ENCODE results near the gene WNT11. TPM values are rescaled to one million over a fixed set of nuclear protein-coding genes. Genes with fewer than 3 reads are reported as not detected.

WNT11 gene
- total RNA-seq (2.2 TPM), polyA plus RNA-seq (ENCODE audit: insufficient read depth, low read depth, low replicate concordance) (0.80 TPM)
- long read RNA-seq, donor 1: 0 reads
- long read RNA-seq, donor 2, partial matches to known transcripts: 0 of 1 reads
- long read RNA-seq, donor 2, other reads (novel, unspliced or antisense): 0 of 1 reads
- long read RNA-seq, donor 3: 0 reads
- long read RNA-seq, donor 4, partial matches to known transcripts: 0 of 1 reads
- long read RNA-seq, donor 4, other reads (novel, unspliced or antisense): 0 of 1 reads
- long read RNA-seq, donor 5: 0 reads
- long read RNA-seq, donor 6: 0 reads
- long read RNA-seq, donor 7, partial matches to known transcripts: 1 of 3 reads
- long read RNA-seq, donor 7, other reads (novel, unspliced or antisense): 2 of 3 reads
- long read RNA-seq, donor 8, partial matches to known transcripts: 0 of 2 reads
- long read RNA-seq, donor 8, other reads (novel, unspliced or antisense): 0 of 2 reads
- long read RNA-seq, donor 9: 0 reads
- long read RNA-seq, donor 10: 0 reads

- H3K36me3 ChIP-seq (ENCODE audit: control insufficient read depth in 2 of 3, insufficient read depth in 3 of 3, low read length in 3 of 3): no peaks in the 10 kb centered on the region
- no peak within 1 kb of the TSS for H3K27ac ChIP-seq (ENCODE audit: low read depth in 2 of 2, low read length in 2 of 2)
- FAIRE-seq: no peak
- H3K9ac ChIP-seq (ENCODE audit: low read length in 3 of 3): peak within 1 kb of the TSS; percentile 18 to 65 (median 55)
- no peaks in the 10 kb centered on the region for H3K9me3 ChIP-seq (ENCODE audit: control insufficient read depth in 2 of 3, insufficient read depth in 1 of 3, low read length in 3 of 3)
- TF ChIP-seq CTCF (IDR thresholded peaks at IDR 0.05; ENCODE audit: borderline replicate concordance, extremely low read depth, insufficient read depth): no peak
- H3K27me3 ChIP-seq (ENCODE audit: control insufficient read depth, insufficient read depth, low read length): peaks cover 2% of the 10 kb centered on the region
- H3K4me3 ChIP-seq (ENCODE audit: low read length in 3 of 3): peak within 1 kb of the TSS; percentile 50 to 67 (median 62)
- intact Hi-C loops (cut with DNase I): loop anchor here (10.0 kb wide), 1 partner anchor 108 kb away; no protein-coding TSS in a partner anchor
- DNase-seq: peak; percentile 82 to 90 (median 85)
- peaks cover 0 to 20% (median 4%) of the 10 kb centered on the region in 3 donors for H3K4me1 ChIP-seq (ENCODE audit: control insufficient read depth in 2 of 3, insufficient read depth in 2 of 3, low read depth in 1 of 3, low read length in 3 of 3)
Measured at GRCh38 chr11:76206327-76207081, at the start of gene WNT11. Gene WNT11 (minus strand): TSS chr11:76206502. CDS start chr11:76206407, 95 bp downstream.

GRCh38 chr11:76253416-76253815 is 47.1 kb upstream of the WNT11 start:
- DNase-seq (peak in 2 of 5 donors; percentile 27 to 39), FAIRE-seq (no peak)
- H3K4me3 ChIP-seq (ENCODE audit: low read length in 3 of 3): no peak overlapping the region
- H3K9me3 ChIP-seq (ENCODE audit: control insufficient read depth in 2 of 3, insufficient read depth in 1 of 3, low read length in 3 of 3): peaks cover 0 to 4% (median 0%) of the 10 kb centered on the region in 3 donors
- no peak overlapping the region for H3K27ac ChIP-seq (ENCODE audit: low read depth in 2 of 2, low read length in 2 of 2)
- intact Hi-C loops (cut with DNase I): no loop called here
- no peaks in the 10 kb centered on the region for H3K36me3 ChIP-seq (ENCODE audit: control insufficient read depth in 2 of 3, insufficient read depth in 3 of 3, low read length in 3 of 3)
- no peak overlapping the region for H3K9ac ChIP-seq (ENCODE audit: low read length in 3 of 3)
- no peaks in the 10 kb centered on the region for H3K27me3 ChIP-seq (ENCODE audit: control insufficient read depth, insufficient read depth, low read length)
- TF ChIP-seq CTCF (IDR thresholded peaks at IDR 0.05; ENCODE audit: borderline replicate concordance, extremely low read depth, insufficient read depth): no peak
- no peaks in the 10 kb centered on the region for H3K4me1 ChIP-seq (ENCODE audit: control insufficient read depth in 2 of 3, insufficient read depth in 2 of 3, low read depth in 1 of 3, low read length in 3 of 3)

- no peak for FAIRE-seq
- no peak for TF ChIP-seq CTCF (IDR thresholded peaks at IDR 0.05; ENCODE audit: borderline replicate concordance, extremely low read depth, insufficient read depth)
- no peaks in the 10 kb centered on the region for H3K4me1 ChIP-seq (ENCODE audit: control insufficient read depth in 2 of 3, insufficient read depth in 2 of 3, low read depth in 1 of 3, low read length in 3 of 3)
Measured at GRCh38 chr11:76252631-76253070, 46.3 kb upstream of the WNT11 start.

More at GRCh38 chr11:76252631-76253070, 46.3 kb upstream of the WNT11 start:
- no peaks in the 10 kb centered on the region for H3K36me3 ChIP-seq (ENCODE audit: control insufficient read depth in 2 of 3, insufficient read depth in 3 of 3, low read length in 3 of 3)
- no peak overlapping the region for H3K27ac ChIP-seq (ENCODE audit: low read depth in 2 of 2, low read length in 2 of 2)
- no peaks in the 10 kb centered on the region for H3K27me3 ChIP-seq (ENCODE audit: control insufficient read depth, insufficient read depth, low read length)
- peaks cover 0 to 4% (median 0%) of the 10 kb centered on the region in 3 donors for H3K9me3 ChIP-seq (ENCODE audit: control insufficient read depth in 2 of 3, insufficient read depth in 1 of 3, low read length in 3 of 3)
- no peak overlapping the region for H3K9ac ChIP-seq (ENCODE audit: low read length in 3 of 3)
- peak; percentile 22 to 77 (median 63) for DNase-seq
- no peak overlapping the region for H3K4me3 ChIP-seq (ENCODE audit: low read length in 3 of 3)
- intact Hi-C loops (cut with DNase I): no loop called here
